ACC112 (cell line): Measurements from ENCODE around the gene MRM2.

Experiments
- H2AFZ ChIP-seq: fragments of 200-600 bp; sonication (generic); one replicate; pipeline ENCODE4 v1.6.0; 2017; ENCODE audit warnings: antibody characterized with exemption, low read length; ENCODE audit not compliant: unreplicated experiment
- H3K27ac ChIP-seq: fragments of 200-600 bp; sonication (generic); 2 replicates; pipeline ENCODE4 v1.5.1; 2014; ENCODE audit warnings: low read depth, mild to moderate bottlenecking, antibody characterized with exemption, low read length, moderate library complexity
- H3K27me3 ChIP-seq: fragments of 200-600 bp; sonication (generic); 2 replicates; pipeline ENCODE4 v1.6.1; 2014; ENCODE audit warnings: mild to moderate bottlenecking, antibody characterized with exemption, low read length, moderate library complexity, mixed read lengths; ENCODE audit not compliant: insufficient read depth
- H3K36me3 ChIP-seq: fragments of 200-600 bp; sonication (generic); 2 replicates; pipeline ENCODE4 v1.6.1; 2016; ENCODE audit warnings: mild to moderate bottlenecking, antibody characterized with exemption, low read length, moderate library complexity, mixed read lengths; ENCODE audit not compliant: insufficient read depth
- H3K4me1 ChIP-seq: fragments of 200-600 bp; sonication (generic); one replicate; pipeline ENCODE4 v1.6.1; 2016; ENCODE audit warnings: low read length, mixed read lengths; ENCODE audit not compliant: insufficient read depth, unreplicated experiment, control insufficient read depth
- H3K4me3 ChIP-seq: fragments of 200-600 bp; sonication (generic); 2 replicates; pipeline ENCODE4 v1.5.1; 2014; ENCODE audit warnings: mild to moderate bottlenecking, low read depth, low read length
- H3K79me2 ChIP-seq: fragments of 200-600 bp; sonication (generic); one replicate; pipeline ENCODE4 v1.6.0; 2016; ENCODE audit warnings: low read length; ENCODE audit not compliant: control insufficient read depth, unreplicated experiment, insufficient read depth

The MRM2 gene

GRCh38 chr7:2241580-2242540, at the start of gene MRM2, which contains the start of gene NUDT1:
Gene MRM2, minus strand, starts transcription at chr7:2242205. Its CDS starts 36 bp downstream, at chr7:2242169.
Gene NUDT1, plus strand, starts transcription at chr7:2242226. Its CDS starts 2,349 bp downstream, at chr7:2244575.
- H3K79me2 ChIP-seq: peaks cover 21% of the 10 kb centered on the region
- H3K4me1 ChIP-seq: peaks cover 9% of the 10 kb centered on the region
- no peaks in the 10 kb centered on the region for H3K27me3 ChIP-seq
- peak within 1 kb of the TSS; percentile 80 for H3K4me3 ChIP-seq
- peak within 1 kb of the TSS; percentile 59 for H2AFZ ChIP-seq
- H3K36me3 ChIP-seq: 0 out of 2 replicates have a peak, but pooled peaks cover 6% of the 10 kb centered on the region
- peak within 1 kb of the TSS; percentile 58 for H3K27ac ChIP-seq

GRCh38 chr7:2290877-2291276, 48.9 kb upstream of the MRM2 start:
- Histone ChIP-seq H3K4me1 (no peaks in the 10 kb centered on the region), H3K27me3 (no peaks in the 10 kb centered on the region), H3K4me3 (no peak overlapping the region), H3K27ac (no peak overlapping the region), H3K79me2 (peaks cover 5% of the 10 kb centered on the region), H2AFZ (no peak overlapping the region), H3K36me3 (no peaks in the 10 kb centered on the region)

GRCh38 chr7:2289621-2290020, 47.6 kb upstream of the MRM2 start:
- H3K4me1 ChIP-seq: no peaks in the 10 kb centered on the region
- H3K79me2 ChIP-seq: peaks cover 5% of the 10 kb centered on the region
- no peak overlapping the region for H3K4me3 ChIP-seq
- no peaks in the 10 kb centered on the region for H3K36me3 ChIP-seq
- no peak overlapping the region for H3K27ac ChIP-seq
- no peaks in the 10 kb centered on the region for H3K27me3 ChIP-seq
- H2AFZ ChIP-seq: no peak overlapping the region

GRCh38 chr7:2289111-2289586, 47.1 kb upstream of the MRM2 start:
- H3K79me2 ChIP-seq: peaks cover 5% of the 10 kb centered on the region
- no peak overlapping the region for H2AFZ ChIP-seq
- no peak overlapping the region for H3K27ac ChIP-seq
- no peaks in the 10 kb centered on the region for H3K27me3 ChIP-seq
- H3K36me3 ChIP-seq: no peaks in the 10 kb centered on the region
- H3K4me1 ChIP-seq: no peaks in the 10 kb centered on the region
- no peak overlapping the region for H3K4me3 ChIP-seq

GRCh38 chr7:2288503-2288902, 46.5 kb upstream of the MRM2 start:
- H2AFZ ChIP-seq: no peak overlapping the region
- H3K36me3 ChIP-seq: no peaks in the 10 kb centered on the region
- H3K79me2 ChIP-seq: peaks cover 5% of the 10 kb centered on the region
- no peaks in the 10 kb centered on the region for H3K27me3 ChIP-seq
- no peak overlapping the region for H3K4me3 ChIP-seq
- H3K27ac ChIP-seq: no peak overlapping the region
- H3K4me1 ChIP-seq: no peaks in the 10 kb centered on the region

- no peak overlapping the region for H3K4me3 ChIP-seq
- H3K27ac ChIP-seq: no peak overlapping the region
- H3K36me3 ChIP-seq: no peaks in the 10 kb centered on the region
- H3K27me3 ChIP-seq: no peaks in the 10 kb centered on the region
- H3K4me1 ChIP-seq: no peaks in the 10 kb centered on the region
- no peak overlapping the region for H2AFZ ChIP-seq
- peaks cover 5% of the 10 kb centered on the region for H3K79me2 ChIP-seq
Measured at GRCh38 chr7:2287745-2288144, 45.7 kb upstream of the MRM2 start.

- no peak overlapping the region for H2AFZ ChIP-seq
- H3K27ac ChIP-seq: no peak overlapping the region
- no peaks in the 10 kb centered on the region for H3K36me3 ChIP-seq
- H3K4me1 ChIP-seq: no peaks in the 10 kb centered on the region
- H3K27me3 ChIP-seq: no peaks in the 10 kb centered on the region
- H3K79me2 ChIP-seq: peaks cover 8% of the 10 kb centered on the region
- H3K4me3 ChIP-seq: no peak overlapping the region
Measured at GRCh38 chr7:2283074-2283473, 41.1 kb upstream of the MRM2 start.

- Histone ChIP-seq H3K27ac (no peak overlapping the region), H3K4me1 (no peaks in the 10 kb centered on the region)
Measured at GRCh38 chr7:2282185-2282751, 40.3 kb upstream of the MRM2 start.

GRCh38 chr7:2281541-2281940, 39.5 kb upstream of the MRM2 start:
- no peak overlapping the region for H3K4me3 ChIP-seq
- H3K4me1 ChIP-seq: no peaks in the 10 kb centered on the region
- no peaks in the 10 kb centered on the region for H3K36me3 ChIP-seq
- H2AFZ ChIP-seq: no peak overlapping the region
- H3K27ac ChIP-seq: no peak overlapping the region
- no peaks in the 10 kb centered on the region for H3K27me3 ChIP-seq
- peaks cover 8% of the 10 kb centered on the region for H3K79me2 ChIP-seq

More at GRCh38 chr7:2282185-2282751, 40.3 kb upstream of the MRM2 start:
- no peaks in the 10 kb centered on the region for H3K27me3 ChIP-seq
- no peak overlapping the region for H3K4me3 ChIP-seq
- H3K36me3 ChIP-seq: no peaks in the 10 kb centered on the region
- H2AFZ ChIP-seq: no peak overlapping the region
- H3K79me2 ChIP-seq: peaks cover 8% of the 10 kb centered on the region

- no peak overlapping the region for H3K27ac ChIP-seq
- H3K36me3 ChIP-seq: no peaks in the 10 kb centered on the region
- no peak overlapping the region for H2AFZ ChIP-seq
- no peaks in the 10 kb centered on the region for H3K4me1 ChIP-seq
- H3K79me2 ChIP-seq: peaks cover 8% of the 10 kb centered on the region
- H3K27me3 ChIP-seq: no peaks in the 10 kb centered on the region
- no peak overlapping the region for H3K4me3 ChIP-seq
Measured at GRCh38 chr7:2280424-2280823, 38.4 kb upstream of the MRM2 start.
